ENCODE data around the gene MAGEB1.

Gene MAGEB1

GRCh38 chrX:30246769-30247489 lies at the start of gene MAGEB1:
Gene MAGEB1 (plus strand): TSS chrX:30247146. CDS start chrX:30250494, 3,348 bp downstream.
- no peak for DNase-seq

GRCh38 chrX:30212172-30212571 lies 34.8 kb upstream of the MAGEB1 start:
- no peak for DNase-seq

GRCh38 chrX:30215357-30215843 lies 31.5 kb upstream of the MAGEB1 start, which contains the start of gene MAGEB2:
Gene MAGEB2 (plus strand): TSS chrX:30215563. CDS start chrX:30218581, 3,018 bp downstream.
- no peak for DNase-seq

- DNase-seq, result no peak
Measured at GRCh38 chrX:30217465-30217864, 29.5 kb upstream of the MAGEB1 start.

- no peak for DNase-seq
Measured at GRCh38 chrX:30219372-30219771, 27.6 kb upstream of the MAGEB1 start.

GRCh38 chrX:30220661-30221060 lies 26.3 kb upstream of the MAGEB1 start:
- DNase-seq, result no peak

GRCh38 chrX:30224536-30224935 lies 22.4 kb upstream of the MAGEB1 start:
- DNase-seq, result no peak

GRCh38 chrX:30228526-30228925 lies 18.4 kb upstream of the MAGEB1 start:
- DNase-seq, result no peak

GRCh38 chrX:30230395-30230794 lies 16.6 kb upstream of the MAGEB1 start, which contains the start of gene MAGEB3:
Gene MAGEB3 (plus strand): TSS chrX:30230657. CDS start chrX:30235925, 5,268 bp downstream.
- DNase-seq, result no peak

- no peak for DNase-seq
Measured at GRCh38 chrX:30241724-30242415, 5.1 kb upstream of the MAGEB1 start, which contains the start of gene MAGEB4. Gene MAGEB4 (plus strand): TSS chrX:30242000. CDS start chrX:30242136, 136 bp downstream.

GRCh38 chrX:30248854-30249253 lies 1.9 kb downstream of the MAGEB1 start:
- DNase-seq, result no peak

- no peak for DNase-seq
Measured at GRCh38 chrX:30253257-30253656, 6.3 kb downstream of the MAGEB1 start.

- no peak for DNase-seq
Measured at GRCh38 chrX:30259927-30260326, 13.0 kb downstream of the MAGEB1 start.

GRCh38 chrX:30261012-30261411 lies 14.1 kb downstream of the MAGEB1 start:
- no peak for DNase-seq

GRCh38 chrX:30262763-30263162 lies 15.8 kb downstream of the MAGEB1 start:
- no peak for DNase-seq

GRCh38 chrX:30270639-30271038 lies 23.7 kb downstream of the MAGEB1 start:
- DNase-seq, result no peak

GRCh38 chrX:30275498-30275897 lies 28.6 kb downstream of the MAGEB1 start:
- no peak for DNase-seq

GRCh38 chrX:30278365-30278764 lies 31.4 kb downstream of the MAGEB1 start:
- no peak for DNase-seq

- DNase-seq, result no peak
Measured at GRCh38 chrX:30280428-30280827, 33.5 kb downstream of the MAGEB1 start.

GRCh38 chrX:30282527-30282926 lies 35.6 kb downstream of the MAGEB1 start:
- no peak for DNase-seq

GRCh38 chrX:30283456-30284200 lies 36.7 kb downstream of the MAGEB1 start:
- no peak for DNase-seq

- no peak for DNase-seq
Measured at GRCh38 chrX:30296408-30297254, 49.7 kb downstream of the MAGEB1 start.

All from activated T-cell treated with anti-CD3 and anti-CD28 coated beads, Interleukin-2, amount 50 U/mL, for 48 hours (primary cell).